NCI-H82 treated with DMSO at 0.1 percent for 48 hours (cell line): ENCODE results near the gene NTNG2.

Source experiments
- DNase-seq: peaks from one replicate; lab custom pipeline; 2025; ENCODE audit not compliant: unreplicated experiment; lab: John Stamatoyannopoulos, UW

NTNG2 gene

DNA sequence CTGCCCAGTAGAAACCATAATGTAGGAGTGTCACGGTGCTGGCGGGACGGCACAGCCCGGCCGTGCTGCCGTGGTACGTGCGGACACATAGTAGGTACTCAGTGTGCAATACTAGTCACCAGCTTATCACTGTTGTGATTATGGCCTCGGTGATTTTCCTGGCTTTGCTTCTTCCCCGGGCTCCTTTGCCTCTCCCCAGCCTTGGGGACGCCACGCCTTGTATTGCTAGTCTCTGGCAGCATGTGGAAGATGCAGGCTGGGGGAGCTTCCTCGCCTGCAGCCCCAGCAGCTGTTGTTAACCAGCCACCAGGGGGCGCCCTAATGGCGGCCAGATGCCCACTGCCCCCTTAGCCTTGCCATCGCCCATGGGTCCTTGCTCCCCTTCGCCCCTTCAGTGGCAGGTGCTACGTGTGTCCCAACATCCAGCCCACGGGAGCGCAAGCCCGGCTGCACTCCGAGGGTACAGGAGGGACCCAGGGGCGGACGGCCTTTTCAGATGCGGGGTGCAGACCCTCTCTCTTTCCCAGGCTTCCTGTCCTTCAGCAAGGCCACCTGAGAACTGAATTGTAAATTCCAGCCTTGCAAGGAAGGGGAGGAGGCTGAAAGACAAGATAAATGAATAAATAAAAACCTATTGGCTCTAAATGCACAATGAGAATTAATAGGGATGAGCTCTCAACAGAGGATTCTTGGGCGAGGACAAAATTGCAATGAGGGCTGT is 8.0 kb downstream of the NTNG2 start:
- DNase-seq = peak; percentile 47

GRCh38 chr9:132171702-132172101 is 9.8 kb downstream of the NTNG2 start:
- no peak for DNase-seq

DNA sequence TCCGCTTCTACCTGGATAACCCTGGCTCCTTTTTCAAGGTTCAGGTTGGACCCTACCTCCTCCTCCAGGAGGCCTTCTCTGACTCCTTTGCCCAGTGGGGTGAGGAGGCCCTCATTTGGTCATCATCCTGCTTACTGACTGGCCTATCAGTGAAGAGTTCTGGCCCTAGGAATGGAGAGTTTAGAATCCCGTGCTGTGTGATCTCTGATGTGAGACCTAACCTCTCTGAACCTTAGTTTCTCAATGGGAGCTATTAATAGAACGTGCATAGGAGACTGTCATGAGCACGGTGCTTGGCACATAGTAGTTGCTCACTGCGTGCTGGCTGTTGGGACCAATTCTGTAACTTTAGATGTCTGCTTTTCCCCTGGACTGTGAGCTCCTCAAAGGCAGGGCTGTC is 10.3 kb downstream of the NTNG2 start:
- DNase-seq = no peak

- DNase-seq = peak; percentile 42
Measured at GRCh38 chr9:132175431-132175830, 13.6 kb downstream of the NTNG2 start.

DNA sequence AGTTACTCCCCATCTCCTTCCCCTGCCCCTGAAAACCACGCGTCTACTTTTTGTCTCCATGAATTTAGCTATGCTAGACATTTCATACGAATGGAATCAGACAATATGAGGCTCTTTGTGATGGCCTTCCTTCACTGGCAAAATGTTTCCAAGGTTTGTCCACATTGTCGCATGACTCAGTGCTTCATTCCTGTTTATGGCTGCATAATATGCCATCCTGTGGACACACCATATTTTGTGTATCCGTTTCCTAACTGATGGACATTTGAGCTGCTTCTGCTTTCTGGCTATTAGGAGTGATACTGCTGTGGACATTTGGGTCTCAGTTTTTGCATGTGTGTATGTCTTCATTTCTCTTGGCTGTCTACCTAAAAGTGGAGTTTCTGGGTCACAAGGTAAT is 14.5 kb downstream of the NTNG2 start:
- DNase-seq = no peak

DNA sequence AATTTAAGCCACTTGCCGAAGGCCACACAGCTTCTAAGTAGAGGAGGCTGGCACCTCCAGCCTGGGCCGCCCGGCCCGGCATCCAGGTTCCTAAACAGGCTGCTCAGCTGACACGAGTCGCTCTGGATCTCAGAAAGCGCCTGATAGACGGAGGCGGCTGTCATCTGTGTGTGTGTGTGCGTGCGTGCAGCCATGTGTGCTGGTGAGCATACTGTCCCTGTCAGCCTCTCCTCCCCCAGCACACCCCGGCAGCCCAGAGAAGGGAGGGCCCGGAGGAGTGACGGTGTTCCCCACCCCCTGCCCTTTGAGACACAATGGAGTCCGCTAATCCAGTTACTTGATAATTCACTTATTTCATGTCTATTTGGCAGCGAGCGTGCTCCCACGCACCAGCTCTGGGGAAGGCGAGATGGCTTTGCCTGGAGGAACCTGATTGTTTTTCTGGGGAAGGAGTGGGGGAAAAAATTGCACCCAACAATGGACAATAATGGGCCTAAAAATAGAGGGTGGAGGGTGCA is 20.0 kb downstream of the NTNG2 start:
- peak; percentile 96 for DNase-seq

DNA sequence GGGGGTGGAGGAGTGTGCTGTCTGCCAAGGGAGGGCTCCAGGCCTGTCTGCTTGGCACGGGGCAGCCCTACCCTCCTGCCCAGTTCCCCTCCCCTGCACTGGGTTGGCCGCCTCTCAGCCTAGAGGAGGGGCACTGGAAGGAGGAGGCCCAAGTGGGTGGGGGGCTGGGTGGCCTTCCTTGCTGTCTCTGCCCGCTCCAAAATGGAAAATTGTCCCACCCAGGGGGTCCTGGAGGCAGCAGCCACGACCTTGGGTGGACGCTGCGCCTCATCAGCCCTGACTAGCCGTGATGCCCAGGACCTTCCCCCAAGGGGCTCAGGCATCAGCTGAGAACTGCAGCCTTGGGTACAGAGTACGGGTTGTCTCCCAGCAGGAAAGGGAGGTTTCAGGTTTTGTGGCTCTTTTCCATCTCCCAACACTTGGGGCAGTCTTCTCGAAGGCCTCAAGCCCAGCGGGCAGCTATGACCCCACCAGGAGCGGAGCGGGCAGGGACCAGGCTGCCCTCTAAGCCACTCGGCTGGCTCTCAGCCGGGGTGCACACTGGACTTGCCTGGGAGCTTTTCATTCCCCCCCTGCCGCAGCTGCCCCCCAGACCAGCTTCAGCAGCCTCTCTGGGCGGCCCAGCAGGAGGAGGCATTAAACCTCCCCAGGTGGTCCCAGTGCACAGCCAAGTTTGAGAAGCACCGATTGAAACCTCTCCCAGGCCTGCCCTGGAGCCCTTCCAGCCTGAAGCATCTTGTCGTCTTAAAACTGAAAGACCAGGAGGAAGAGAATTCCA is 20.6 kb downstream of the NTNG2 start:
- no peak for DNase-seq

DNA sequence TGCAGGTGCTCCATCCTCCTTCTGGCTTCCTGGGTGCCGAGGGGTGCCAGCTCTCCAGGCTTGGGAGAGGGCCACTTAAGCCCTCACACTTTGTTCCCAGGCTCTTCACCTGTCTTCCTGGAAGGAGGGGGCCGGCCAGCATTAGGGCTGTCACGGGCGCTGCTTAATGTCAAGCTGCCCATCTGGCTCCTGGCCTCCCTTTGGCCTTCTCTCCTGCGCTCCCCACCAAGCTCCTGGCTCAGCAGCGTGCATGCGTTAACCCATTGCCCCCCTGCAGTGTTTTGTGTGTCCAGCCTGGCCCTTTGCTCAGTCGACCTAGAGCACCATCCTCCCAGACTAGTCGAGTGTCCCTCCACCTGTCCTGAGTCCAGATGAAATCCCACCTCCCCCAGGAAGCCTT is 21.3 kb downstream of the NTNG2 start:
- no peak for DNase-seq

GRCh38 chr9:132183715-132184114 is 21.9 kb downstream of the NTNG2 start:
- DNase-seq = no peak

- no peak for DNase-seq
Measured at GRCh38 chr9:132184124-132184523, 22.3 kb downstream of the NTNG2 start.

DNA sequence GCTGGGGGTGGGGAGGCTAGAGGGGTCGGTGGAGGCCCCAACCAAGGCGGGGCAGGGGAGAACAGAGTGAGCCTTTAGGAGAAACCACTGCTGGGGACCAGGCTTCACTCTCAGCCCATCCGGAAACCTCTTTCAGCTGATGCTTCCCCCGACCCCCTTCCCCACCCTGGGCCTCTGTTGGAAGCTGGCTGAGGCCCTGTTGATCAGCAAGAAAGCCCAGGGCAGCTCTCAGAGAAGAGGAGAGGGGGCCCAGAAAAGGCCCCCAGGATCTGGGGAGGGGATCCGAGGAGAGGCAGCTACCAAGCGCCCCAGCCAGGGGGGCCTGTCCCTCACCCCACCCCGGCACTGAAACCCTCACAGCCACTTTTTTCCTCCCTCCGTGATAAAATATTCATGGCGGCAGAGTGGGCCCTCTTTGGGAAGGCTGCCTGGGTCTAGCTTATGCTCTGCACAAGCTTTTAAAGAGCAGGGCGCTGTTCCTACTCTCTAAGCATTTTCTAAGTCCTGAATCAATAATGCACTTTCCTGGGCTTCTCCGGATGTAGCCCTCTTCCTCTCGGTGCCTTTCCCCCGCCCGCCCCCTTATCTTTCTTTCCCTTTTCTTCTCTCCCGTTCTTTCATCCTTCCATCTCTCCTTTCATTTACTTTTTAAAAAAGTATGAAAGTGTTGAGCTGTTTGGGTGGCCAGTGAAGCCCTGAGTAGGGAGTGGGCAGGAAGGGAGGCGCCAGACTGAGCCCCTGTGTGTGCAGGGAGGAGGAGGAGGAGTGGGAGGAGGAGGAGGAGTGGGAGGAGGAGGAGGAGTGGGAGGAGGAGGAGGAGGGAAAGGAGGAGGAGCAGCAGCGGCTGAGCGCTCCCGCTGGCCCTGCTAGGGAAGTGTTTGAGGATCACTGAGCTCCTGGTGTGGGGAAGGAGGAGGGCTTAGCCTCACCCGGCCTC is 23.5 kb downstream of the NTNG2 start:
- DNase-seq = no peak

DNA sequence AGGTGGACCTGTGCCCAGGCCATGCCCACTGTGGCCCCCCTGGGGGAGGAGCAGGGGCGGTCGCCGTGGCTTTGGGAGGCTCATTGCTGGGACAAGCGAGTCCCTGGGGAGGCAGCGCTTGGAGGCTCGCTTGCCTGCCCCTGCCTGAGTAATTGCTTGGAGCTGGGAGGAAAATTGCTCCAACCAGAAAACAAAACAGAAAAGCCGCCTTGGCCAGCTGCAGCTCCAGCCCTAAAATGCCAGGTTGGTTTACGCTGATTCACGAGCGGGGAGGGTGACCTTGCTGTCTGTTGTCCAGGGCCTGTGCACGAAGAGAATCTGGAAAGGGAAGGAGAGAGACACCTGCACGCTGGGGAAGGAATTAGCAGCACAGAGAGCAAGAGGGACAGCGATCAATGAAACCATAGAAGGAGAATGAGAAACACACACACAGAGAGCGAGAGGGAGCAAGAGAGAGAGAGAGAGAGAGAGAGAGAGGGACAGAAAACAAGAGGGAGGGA is 25.3 kb downstream of the NTNG2 start:
- no peak for DNase-seq

GRCh38 chr9:132190966-132191365 is 29.1 kb downstream of the NTNG2 start:
- no peak for DNase-seq

- DNase-seq = peak; percentile 83
Measured at GRCh38 chr9:132192728-132193127, 30.9 kb downstream of the NTNG2 start.

GRCh38 chr9:132193227-132194124 is 31.6 kb downstream of the NTNG2 start:
- DNase-seq = no peak

GRCh38 chr9:132194508-132194907 is 32.6 kb downstream of the NTNG2 start:
- no peak for DNase-seq

- DNase-seq = no peak
Measured at GRCh38 chr9:132197315-132197714, 35.5 kb downstream of the NTNG2 start.

GRCh38 chr9:132197856-132198550 is 36.1 kb downstream of the NTNG2 start:
- DNase-seq = no peak

DNA sequence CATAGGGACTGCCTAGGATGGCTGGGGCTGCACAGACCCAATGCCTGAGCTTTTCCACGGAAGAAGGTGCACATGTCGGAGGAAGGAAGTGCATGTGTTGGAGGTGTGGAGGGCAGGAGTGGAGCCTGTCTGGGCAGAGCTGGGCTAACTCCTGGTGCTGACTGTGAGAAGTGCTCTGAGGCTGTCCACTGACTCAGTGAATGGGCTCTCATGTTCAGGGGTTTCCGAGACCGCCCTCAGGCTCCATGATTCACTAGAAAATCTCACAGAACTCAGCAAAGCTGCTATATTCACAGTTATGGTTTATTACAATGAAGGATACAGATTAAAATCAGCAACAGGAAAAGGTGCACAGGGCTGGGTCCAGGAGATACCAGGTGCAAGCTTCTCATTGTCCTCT is 37.2 kb downstream of the NTNG2 start:
- no peak for DNase-seq
